ENCODE measurements around the gene LBP.

DNA sequence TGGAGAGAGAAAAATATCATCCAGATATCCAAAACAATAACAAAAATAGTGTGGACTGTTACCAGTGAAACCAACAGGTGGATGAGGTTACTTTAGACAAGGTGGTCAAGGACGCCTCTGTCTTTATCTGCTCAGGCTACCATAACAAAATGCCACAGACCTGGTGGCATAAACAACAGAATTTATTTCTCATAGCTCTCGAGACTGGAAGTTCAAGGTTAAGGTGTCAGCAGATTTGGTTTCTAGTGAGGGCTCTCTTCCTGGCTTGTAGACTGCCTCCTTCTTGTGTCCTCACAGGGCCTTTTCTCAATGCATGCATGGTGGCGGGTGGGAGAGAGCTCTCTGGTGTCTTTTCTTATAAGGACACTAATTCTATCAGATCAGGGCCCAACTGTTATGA, 21.1 kb upstream of the LBP start:
- no peak for TF ChIP-seq POLR2A (IDR thresholded peaks at IDR 0.05; ENCODE audit: low read depth, low read length)
- TF ChIP-seq, protein P1, sequence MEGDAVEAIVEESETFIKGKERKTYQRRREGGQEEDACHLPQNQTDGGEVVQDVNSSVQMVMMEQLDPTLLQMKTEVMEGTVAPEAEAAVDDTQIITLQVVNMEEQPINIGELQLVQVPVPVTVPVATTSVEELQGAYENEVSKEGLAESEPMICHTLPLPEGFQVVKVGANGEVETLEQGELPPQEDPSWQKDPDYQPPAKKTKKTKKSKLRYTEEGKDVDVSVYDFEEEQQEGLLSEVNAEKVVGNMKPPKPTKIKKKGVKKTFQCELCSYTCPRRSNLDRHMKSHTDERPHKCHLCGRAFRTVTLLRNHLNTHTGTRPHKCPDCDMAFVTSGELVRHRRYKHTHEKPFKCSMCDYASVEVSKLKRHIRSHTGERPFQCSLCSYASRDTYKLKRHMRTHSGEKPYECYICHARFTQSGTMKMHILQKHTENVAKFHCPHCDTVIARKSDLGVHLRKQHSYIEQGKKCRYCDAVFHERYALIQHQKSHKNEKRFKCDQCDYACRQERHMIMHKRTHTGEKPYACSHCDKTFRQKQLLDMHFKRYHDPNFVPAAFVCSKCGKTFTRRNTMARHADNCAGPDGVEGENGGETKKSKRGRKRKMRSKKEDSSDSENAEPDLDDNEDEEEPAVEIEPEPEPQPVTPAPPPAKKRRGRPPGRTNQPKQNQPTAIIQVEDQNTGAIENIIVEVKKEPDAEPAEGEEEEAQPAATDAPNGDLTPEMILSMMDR (IDR thresholded peaks at IDR 0.05 in 2 of 3, conservative IDR thresholded peaks at IDR 0.05 in 1 of 3; ENCODE audit: control insufficient read depth in 2 of 3, extremely low read depth in 1 of 3, insufficient read depth in 1 of 3, low read depth in 3 of 3, low read length in 3 of 3) = no peak
- no peak for TF ChIP-seq IKZF2 (IDR thresholded peaks at IDR 0.05)
- TF ChIP-seq SP1 (IDR thresholded peaks at IDR 0.05; ENCODE audit: low read depth, low read length) = no peak
- TF ChIP-seq JUND (IDR thresholded peaks at IDR 0.05; ENCODE audit: low read depth, low read length) = no peak
- TF ChIP-seq, protein P2, sequence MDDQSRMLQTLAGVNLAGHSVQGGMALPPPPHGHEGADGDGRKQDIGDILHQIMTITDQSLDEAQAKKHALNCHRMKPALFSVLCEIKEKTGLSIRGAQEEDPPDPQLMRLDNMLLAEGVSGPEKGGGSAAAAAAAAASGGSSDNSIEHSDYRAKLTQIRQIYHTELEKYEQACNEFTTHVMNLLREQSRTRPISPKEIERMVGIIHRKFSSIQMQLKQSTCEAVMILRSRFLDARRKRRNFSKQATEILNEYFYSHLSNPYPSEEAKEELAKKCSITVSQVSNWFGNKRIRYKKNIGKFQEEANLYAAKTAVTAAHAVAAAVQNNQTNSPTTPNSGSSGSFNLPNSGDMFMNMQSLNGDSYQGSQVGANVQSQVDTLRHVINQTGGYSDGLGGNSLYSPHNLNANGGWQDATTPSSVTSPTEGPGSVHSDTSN (IDR thresholded peaks at IDR 0.05; ENCODE audit: insufficient replicate concordance, low read depth, low read length) = no peak

Measured in GM12878 (cell line).